ENCODE data around the gene FCHO1.
A peak's percentile ranks its signal among the peaks of the same experiment; 100 is the strongest.

Gene FCHO1

DNA sequence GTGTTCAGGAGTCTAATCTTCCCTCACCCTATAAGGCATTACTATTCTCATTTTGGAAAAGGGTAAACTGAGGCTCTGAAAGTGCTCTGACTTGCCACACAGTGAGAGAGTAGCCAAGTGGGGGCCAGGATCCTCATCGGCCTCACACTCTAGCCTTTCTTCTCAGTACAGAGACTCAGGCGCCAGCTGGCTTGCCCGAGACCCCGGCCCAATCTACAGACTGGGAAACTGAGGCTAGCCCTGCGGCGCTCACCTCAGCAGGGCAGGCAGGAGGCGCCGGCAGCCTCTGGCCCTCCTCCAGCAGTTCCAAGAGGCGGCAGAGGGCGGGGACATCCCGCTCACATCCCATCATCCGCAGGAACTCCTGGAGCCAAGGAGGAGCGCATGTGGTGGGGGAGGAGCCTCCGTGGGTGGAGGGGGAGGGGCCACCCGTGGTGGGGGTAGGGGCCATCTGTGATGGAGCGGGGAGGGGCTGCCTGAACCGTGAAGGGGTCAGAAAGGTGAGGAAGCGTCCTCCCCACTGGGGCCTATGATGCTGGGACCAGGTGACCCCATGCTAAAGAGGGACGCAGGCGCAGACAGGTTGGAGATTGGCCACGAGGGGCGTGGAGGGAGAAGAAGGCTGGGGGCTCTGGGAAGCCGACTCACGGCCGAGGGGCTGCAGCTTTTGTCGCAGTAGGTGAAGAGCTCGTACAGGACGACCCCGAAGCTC is 78.7 kb downstream of the FCHO1 start:
- no peak for DNase-seq (ENCODE audit: low spot score)

GRCh38 chr19:17830567-17831418 is 79.5 kb downstream of the FCHO1 start:
- peak; percentile 62 for DNase-seq (ENCODE audit: low spot score)

DNA sequence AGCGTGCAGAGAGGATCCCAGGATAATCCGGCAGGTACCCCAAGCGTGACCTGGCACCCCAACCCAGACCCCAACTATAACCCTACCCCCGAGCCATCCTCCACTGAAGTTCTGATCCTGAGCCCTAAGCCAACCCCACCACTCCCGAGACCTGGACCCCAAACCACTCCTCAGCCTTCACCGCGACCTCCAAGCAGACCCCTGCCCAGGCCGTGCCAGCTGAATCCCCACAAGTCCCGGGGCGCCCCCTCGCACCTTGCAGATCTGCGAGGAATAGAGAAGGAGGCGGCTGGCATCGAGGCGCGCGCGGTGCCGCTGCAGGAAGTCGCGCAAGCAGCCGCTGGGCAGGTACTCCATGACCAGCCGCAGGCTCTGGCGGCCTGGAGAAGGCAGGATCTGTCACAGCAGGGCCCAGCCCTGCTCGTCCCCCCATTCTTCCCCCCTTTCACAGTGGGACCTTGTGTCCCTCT is 80.2 kb downstream of the FCHO1 start:
- no peak for DNase-seq (ENCODE audit: low spot score)

GRCh38 chr19:17832443-17833208 is 81.3 kb downstream of the FCHO1 start:
- no peak for DNase-seq (ENCODE audit: low spot score)

GRCh38 chr19:17834350-17835181 is 83.3 kb downstream of the FCHO1 start:
- no peak for DNase-seq (ENCODE audit: low spot score)

DNA sequence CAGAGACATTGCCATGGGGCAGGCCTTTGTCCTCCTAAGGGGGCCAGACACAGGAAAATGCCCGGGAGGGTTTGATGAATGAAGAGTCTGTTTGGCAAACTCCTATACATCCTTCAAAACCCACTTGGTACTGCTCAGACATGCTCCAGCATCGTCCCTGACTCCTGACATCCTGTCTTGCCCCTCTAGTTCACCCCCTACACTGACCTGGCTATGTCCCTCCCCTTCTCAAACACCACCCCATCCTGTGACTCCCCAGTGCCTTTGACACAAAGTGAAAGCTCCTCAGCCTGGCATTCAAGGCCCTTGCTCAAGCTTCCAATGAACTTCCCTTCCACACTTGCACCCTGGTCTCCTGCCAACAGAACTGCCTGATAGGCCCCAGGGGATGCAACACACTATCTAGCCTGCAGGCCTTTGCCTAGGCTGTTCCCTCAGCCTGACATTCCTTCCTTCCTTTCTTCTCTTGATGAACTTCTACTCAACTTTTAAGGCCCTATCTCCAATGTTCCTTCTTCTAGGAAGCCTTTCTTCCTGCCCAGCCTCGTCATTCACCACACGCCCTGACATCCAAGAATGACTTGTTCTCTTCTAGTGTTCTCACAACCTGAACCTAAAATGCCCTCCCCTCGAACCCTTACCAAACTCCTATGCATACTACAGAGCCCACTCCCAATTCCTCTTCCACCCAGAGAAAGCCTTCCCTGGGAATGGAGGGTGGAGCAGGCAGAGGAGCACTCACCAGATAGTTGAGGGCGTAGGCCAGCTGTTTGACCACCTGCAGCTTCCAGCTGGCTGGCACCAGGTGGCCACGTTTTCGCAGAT is 84.1 kb downstream of the FCHO1 start:
- no peak for DNase-seq (ENCODE audit: low spot score)

DNA sequence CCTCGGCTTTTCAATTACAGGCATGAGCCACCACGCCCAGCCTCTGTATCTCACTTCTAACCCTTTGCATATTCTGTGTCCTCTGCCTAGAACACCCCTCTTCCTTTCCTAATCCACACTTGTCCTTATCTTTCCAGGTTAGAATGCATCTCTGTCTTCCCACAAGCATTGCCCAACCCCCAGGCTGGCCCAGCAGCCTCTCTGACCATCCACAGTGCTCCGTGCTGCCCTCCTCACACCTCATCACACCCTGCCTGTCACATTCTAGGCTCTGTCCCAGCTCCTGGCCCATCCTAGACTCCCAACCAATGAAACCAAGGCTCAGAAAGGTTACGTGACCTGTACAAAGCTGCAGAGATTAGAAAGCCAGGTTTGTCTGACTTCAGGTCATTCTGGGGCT is 85.3 kb downstream of the FCHO1 start:
- no peak for DNase-seq (ENCODE audit: low spot score)

DNA sequence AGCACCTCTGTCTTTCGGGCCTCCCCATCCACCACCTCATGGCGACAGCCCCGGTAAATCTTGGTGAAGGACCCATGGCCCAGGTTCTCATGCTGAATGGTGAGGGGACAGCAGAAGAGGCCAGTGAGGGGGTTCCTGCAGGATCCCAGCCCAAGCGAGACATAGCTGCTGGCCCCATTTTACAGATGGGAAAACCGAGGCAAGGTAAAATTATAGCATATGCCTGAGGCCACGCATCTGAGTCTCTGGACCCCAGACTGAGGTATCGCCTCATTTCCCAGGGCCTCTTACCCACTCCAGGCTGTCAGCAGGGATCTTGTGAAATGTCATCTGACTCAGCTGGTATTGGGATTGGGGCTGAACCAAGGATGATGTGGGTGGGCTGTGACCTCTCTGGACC is 86.7 kb downstream of the FCHO1 start:
- no peak for DNase-seq (ENCODE audit: low spot score)

Measured in hepatic stellate cell (primary cell).